Coronary artery (tissue), 2 donors: ENCODE results near the gene OR52B6.

ENCODE experiments used
- DNase-seq: peaks from one replicate; pipeline ENCODE4 v3.0.0-alpha.2; 2017; ENCODE audit warnings: low spot score
- H3K27ac ChIP-seq, 2 donors: fragments of 200-600 bp; sonication (generic); one replicate each; pipeline ENCODE4 v1.5.1; 2016 to 2019
- H3K4me3 ChIP-seq: fragments of 200-600 bp; sonication (generic); 2 replicates; pipeline ENCODE4 v1.5.1; 2016; ENCODE audit warnings: mild to moderate bottlenecking, moderate library complexity
- CTCF ChIP-seq: fragments of 200-600 bp; sonication (generic); IDR thresholded peaks from one replicate; pipeline ENCODE4 v1.5.1; 2019; ENCODE audit warnings: antibody characterized with exemption

OR52B6 gene, protein sequence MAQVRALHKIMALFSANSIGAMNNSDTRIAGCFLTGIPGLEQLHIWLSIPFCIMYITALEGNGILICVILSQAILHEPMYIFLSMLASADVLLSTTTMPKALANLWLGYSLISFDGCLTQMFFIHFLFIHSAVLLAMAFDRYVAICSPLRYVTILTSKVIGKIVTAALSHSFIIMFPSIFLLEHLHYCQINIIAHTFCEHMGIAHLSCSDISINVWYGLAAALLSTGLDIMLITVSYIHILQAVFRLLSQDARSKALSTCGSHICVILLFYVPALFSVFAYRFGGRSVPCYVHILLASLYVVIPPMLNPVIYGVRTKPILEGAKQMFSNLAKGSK

GRCh38 chr11:5580577-5580976 is at the start of gene OR52B6:
Gene OR52B6 (plus strand): TSS chr11:5580877. CDS start chr11:5580877, 0 bp downstream.
- Histone ChIP-seq H3K4me3 (no peak within 1 kb of the TSS), H3K27ac (no peak within 1 kb of the TSS)
- no peak for DNase-seq
- TF ChIP-seq CTCF, result no peak

- no peak for TF ChIP-seq CTCF
- H3K27ac ChIP-seq, result no peak overlapping the region
- DNase-seq, result no peak
Observed at GRCh38 chr11:5531053-5531831, 49.4 kb upstream of the OR52B6 start.

DNA sequence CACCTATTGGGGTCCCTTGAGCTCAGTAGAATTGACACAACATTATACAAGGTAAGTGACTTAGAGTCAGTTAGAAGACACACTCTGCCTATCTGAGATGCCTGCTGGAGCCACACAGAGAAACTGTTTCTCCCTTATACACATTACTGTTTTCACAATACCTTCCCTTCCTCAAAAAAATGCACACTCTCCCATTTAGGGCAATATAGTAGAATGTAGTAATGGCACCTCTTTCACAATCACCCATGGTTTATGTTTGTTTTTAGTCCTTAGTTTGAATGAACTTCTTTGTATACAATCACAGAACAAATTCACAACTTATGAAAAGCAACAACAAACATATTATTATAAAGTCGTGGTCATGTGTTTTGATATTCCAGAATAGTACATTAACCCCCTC is 46.6 kb upstream of the OR52B6 start:
- Histone ChIP-seq H3K4me3 (no peak overlapping the region), H3K27ac (no peak overlapping the region)
- TF ChIP-seq CTCF, result no peak
- DNase-seq, result no peak

More at GRCh38 chr11:5531053-5531831, 49.4 kb upstream of the OR52B6 start:
- H3K4me3 ChIP-seq, result no peak overlapping the region

GRCh38 chr11:5536482-5536881 is 44.2 kb upstream of the OR52B6 start:
- Histone ChIP-seq H3K4me3 (no peak overlapping the region), H3K27ac (no peak overlapping the region)
- no peak for TF ChIP-seq CTCF
- DNase-seq, result no peak

- TF ChIP-seq CTCF, result no peak
- Histone ChIP-seq H3K27ac (no peak overlapping the region), H3K4me3 (no peak overlapping the region)
- DNase-seq, result no peak
Observed at GRCh38 chr11:5541427-5541826, 39.2 kb upstream of the OR52B6 start.

DNA sequence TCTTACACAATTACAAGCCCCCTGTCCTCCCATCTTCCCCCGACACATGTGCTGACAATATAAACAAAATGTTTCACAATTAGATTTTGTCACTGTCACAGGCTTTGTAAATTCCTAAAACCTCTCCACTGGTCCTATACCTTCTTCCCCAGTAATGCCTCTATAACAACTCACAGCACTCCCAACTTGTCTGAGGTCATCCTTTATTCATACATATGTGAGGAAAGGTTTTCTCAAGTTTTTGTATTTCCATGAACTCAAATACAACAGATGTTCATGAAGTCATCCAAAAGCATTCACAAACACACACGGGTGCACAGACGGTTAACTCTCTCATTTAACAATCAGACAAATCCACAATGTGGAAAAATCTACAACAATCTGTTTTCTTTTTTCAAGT is 34.2 kb upstream of the OR52B6 start:
- no peak for TF ChIP-seq CTCF
- Histone ChIP-seq H3K4me3 (no peak overlapping the region), H3K27ac (no peak overlapping the region)
- no peak for DNase-seq
